NCI-H1105 treated with DMSO at 0.1 percent for 48 hours (cell line): ENCODE data around the gene C20orf202.

ENCODE experiments used
- DNase-seq: peaks from one replicate; lab custom pipeline; 2025; lab: John Stamatoyannopoulos, UW

The C20orf202 gene

DNA sequence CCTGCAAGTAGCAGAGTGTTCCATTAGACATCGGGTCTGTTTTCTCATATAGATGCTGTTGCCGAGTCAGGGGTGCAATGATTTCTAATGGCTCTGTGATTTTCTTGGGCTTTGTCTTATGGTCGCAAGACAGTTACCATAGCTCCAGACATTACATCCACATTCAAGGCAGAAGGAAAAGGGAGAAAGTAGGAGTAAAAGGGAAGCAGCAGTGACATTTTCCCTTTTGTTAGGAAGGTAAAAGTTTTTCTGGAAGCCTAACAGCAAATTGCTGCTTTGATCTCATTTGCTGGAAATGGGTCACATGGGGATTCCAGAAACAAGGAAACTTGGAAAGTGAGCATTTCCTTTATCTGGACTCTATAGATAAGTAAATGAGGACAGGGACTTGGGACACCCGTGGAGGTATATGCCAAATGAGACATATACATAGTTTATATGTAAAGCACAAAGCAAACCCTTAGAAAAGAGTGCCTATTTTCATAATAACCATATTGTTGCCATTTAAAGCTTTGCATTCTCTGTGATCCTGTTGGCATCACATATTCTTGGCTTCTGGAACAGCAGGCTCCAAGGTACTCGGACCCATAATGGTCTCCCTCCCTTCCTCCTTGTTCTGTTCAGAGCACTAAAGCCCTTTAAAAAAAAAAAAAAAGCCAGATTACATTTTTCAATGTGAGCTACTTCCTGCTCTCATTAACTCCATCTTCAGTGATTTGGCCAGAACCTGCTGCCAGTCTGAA lies at the start of gene C20orf202:
Gene C20orf202 (plus strand): TSS at position 693 of the 743 bp plus-strand sequence. CDS start 132 bp downstream, outside the sequence.
- no peak for DNase-seq

DNA sequence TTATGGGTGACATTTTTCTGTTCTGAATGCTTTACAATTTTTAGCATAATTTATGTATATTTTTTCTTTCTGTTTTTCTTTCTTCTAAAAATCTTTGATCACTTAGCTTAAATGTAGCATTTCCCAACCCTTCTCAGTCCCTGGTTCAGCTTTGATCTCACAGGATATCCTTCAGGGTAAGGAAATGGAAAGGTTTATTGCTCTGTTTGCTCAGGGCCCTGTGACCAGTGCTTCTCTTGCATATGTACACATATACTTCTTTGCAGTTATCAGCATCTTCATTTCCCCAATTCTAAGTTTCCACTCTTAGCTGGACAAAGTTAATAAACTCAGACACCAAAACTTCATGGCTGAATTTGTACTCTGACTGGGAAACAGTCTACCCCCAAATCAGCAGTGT lies 49.0 kb upstream of the C20orf202 start:
- DNase-seq: no peak

DNA sequence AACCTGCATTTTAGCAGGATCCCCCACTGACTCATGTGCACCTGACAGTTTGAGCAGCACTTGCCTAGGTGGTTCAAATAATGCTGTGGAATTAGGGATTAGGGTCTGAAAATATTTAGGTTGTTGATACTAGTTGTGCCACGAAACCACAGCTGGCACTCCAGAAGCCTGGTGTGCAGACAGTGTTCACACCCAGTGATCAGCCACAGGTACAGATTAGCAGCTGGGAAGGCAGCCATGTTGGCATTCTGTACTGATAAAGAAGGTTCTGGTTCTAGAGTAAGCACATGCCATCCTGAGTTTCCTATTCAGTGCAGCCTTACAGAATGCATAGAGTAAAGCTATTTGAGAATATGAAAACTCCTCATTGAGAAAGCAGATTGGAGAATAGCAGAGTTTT lies 48.6 kb upstream of the C20orf202 start:
- DNase-seq: no peak

DNA sequence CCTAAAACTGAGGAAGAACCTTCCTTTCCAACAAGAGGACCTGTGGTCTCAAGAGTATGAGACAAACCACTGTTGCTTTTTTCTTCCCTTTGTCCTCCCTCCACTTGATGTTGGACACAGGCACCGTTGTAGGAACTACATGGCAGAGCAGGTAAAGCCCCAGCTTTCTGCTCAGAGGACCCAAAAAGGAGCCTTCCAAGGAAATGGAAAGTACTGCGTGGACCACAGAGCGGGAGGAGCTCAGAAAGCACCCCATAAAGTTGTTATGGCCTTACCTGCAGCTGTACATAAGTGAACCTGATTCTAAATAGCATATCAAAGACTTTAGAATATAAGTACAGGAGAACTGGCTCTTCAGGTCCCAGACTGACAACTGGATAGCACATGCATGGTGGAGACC lies 47.9 kb upstream of the C20orf202 start:
- DNase-seq: no peak

GRCh38 chr20:1160496-1160895 lies 42.8 kb upstream of the C20orf202 start:
- DNase-seq: no peak

DNA sequence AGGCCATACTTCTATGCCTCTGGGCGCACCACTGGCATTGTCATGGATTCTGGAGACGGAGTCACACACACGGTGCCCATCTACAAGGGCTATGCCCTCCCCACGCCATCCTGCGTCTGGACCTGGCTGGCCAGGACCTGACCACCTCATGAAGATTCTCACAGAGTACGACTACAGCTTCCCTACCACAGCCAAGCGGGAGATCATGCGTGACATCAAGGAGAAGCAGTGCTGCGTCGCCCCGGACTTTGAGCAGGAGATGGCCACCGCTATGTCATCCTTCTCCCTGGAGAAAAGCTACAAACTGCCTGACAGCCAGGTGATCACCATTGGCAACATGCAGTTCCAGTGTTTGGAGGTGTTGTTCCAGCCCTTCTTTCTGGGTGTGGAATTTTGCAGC lies 42.3 kb upstream of the C20orf202 start:
- no peak for DNase-seq

DNA sequence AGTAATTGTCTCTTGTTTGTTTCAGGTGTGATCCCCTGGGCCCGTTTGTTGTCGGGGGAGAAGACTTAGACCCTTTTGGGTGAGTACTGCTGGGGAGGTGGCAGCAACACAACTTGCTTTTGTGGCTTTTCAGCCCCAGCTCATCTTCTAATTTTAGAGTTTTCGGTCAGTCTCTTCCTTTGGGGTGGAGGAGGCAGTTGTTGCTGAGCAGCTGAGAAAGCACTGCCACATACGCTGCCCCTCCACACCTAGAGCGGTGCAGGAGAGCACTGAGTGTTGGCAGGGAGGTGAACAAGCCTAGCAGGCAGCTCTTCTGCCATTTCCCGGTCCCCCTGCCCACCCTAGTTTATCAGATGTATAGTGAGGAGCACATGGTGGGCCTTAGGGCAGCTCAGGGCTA lies 40.1 kb upstream of the C20orf202 start:
- DNase-seq: no peak

DNA sequence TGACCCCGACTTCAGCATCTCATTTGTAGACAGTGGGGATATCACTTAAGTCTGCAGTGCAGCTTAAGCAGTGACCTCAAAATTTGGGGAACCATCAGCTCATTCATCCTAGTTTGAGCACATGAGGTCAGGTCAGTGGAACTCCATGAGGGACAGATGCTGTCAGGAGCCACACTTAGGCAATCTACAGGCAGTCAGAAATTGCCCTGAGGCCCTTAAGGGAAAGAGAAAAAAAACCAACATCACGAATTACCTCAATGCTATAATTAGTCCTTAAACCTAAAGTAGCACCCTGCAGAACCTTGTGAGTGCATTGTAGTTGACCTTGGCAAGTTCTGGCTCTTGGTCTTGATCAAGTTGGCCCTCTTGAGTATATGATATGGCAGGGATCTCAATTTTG lies 39.6 kb upstream of the C20orf202 start:
- DNase-seq: no peak

GRCh38 chr20:1164871-1165270 lies 38.4 kb upstream of the C20orf202 start:
- no peak for DNase-seq

DNA sequence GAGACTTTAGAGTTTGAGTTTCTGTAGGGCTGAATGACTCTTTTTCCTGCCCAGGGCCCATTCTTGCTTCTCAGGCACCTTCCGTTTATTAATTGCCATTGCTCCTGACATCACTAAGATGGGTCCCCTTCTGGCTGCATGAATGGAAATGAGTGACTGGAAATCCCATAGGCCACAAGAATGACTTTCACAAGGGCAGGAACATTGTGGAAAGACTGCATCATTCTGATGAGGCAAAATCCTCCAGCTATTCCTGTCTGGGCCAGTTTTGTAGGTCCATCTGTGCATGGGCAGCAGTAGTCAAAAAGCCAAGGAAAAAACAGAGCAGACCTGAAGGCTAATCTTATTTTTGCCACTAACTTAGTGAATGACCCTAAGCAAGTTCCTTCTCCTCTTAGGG lies 37.7 kb upstream of the C20orf202 start:
- DNase-seq: no peak

GRCh38 chr20:1165941-1166340 lies 37.3 kb upstream of the C20orf202 start:
- no peak for DNase-seq

DNA sequence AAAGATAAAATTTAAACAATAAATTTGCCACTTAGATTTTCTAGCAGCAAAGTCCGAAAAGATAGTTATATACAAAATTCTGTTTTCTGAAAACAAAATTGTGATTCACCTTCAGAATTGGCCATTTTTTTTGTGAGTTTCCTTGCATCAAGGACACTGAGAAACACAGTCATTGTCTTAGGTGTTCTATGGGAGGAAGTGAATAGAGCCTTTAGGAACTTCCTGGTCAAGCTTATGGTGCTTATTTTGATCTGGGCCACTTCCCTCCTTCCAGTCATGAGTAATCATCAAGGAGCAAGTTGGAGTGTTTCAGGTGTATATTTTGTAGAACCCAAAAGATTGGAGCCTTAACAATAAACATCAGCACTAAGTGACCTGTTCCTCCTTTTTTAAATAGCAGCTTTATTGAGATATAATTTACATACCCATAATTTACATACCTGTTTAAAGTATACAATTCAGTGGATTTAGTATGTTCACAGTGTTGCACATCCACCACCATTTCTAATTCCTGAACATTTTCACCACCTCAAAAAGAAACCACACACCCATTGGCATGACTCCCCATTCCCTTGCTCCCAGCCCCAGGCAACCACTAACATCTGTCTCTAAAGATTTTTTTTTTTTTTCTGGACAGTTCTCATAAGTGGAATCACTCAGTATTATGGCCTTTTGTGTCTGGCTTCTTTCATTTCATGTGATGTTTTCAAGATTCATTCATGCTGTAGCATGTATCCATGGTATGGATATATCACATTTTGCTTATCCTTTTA lies 36.1 kb upstream of the C20orf202 start:
- no peak for DNase-seq

GRCh38 chr20:1169224-1169623 lies 34.0 kb upstream of the C20orf202 start:
- no peak for DNase-seq

DNA sequence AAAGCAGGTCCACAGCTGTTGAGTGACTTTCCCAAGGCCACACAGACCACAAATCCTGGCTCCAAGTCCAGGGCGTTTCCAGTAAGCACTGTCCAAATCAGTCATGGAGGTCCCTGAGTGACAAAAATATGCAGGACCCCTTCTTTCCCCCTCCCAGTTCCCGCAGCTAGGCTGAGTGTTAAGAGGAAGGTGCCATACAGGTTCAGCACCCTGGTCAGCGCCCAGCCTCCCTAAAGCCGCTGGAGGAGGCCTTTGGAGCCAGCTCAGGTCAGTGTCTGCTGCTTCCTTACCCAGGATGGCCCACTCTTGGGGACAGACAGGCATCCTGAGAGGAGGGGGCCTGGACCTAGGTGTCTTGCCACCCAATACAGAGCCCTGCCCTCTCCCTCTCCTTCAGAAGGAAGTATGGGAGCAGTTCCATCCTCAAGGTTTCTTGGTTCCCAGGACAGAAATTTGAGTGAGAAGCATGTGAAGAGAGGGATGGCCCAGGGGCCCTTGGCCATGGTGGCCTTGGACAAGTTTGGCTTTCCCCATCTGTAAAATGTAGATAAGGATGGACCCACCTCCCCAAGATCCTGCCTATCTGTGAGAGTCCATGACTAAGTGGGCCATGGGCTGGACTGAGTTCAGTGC lies 31.7 kb upstream of the C20orf202 start:
- no peak for DNase-seq

GRCh38 chr20:1173698-1174097 lies 29.6 kb upstream of the C20orf202 start:
- DNase-seq: no peak

- no peak for DNase-seq
Observed at GRCh38 chr20:1174787-1175186, 28.5 kb upstream of the C20orf202 start.

GRCh38 chr20:1177680-1178079 lies 25.6 kb upstream of the C20orf202 start:
- DNase-seq: no peak

- no peak for DNase-seq
Observed at GRCh38 chr20:1178103-1178502, 25.2 kb upstream of the C20orf202 start.

- no peak for DNase-seq
Observed at GRCh38 chr20:1178623-1179022, 24.6 kb upstream of the C20orf202 start.

- DNase-seq: no peak
Observed at GRCh38 chr20:1180949-1181348, 22.3 kb upstream of the C20orf202 start.

- no peak for DNase-seq
Observed at GRCh38 chr20:1182106-1182505, 21.1 kb upstream of the C20orf202 start.

- DNase-seq: no peak
Observed at GRCh38 chr20:1183153-1183552, 20.1 kb upstream of the C20orf202 start.

DNA sequence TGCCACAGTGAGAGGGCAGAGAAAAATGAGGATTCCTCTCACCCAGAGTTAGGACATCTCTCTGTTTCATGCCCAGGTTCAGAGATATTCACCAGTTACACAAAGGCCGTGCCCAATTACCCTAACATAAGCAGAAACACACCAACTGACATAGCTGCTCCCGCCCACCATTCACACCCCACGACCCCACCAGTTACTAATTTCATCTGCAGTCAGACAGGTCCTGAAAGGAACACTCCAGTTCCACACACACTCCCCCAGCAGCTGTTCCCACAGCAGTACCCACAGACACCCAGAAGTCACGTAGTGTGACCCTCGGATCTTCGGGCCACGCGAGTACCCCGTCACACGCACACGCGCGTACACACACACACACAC lies 19.0 kb upstream of the C20orf202 start:
- no peak for DNase-seq
